ENCODE measurements around the gene ITGAV. TPM values are rescaled to one million over a fixed set of nuclear protein-coding genes. Genes with fewer than 3 reads are reported as not detected.

ITGAV gene
- total and polyA plus RNA-seq, 8 donors: 9.0 to 83.3 (median 29.4) TPM

DNA sequence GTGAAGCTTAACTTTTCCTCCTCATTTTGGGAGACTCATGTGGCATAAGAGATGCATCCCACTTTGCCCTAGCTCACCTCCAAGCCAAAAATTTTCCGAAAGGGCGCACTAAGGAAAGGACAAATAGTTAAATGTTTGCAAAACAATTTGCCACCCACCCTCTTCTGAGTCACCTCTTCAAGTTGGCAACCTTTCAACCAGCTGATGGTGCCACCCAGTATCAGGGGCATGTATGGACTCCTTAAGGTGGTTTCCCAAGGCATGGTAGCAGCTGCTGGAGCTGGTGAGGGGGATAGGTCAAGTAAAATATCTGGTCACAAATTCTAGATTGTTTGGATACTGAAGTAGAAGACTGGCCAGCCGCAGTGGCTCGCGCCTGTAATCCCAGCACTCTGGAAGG lies 17.2 kb upstream of the ITGAV start:
- no peak for FAIRE-seq
- no peak for DNase-seq
- 94 to 96% methylated on average over 5 of the region's 5 CpGs for WGBS, 2 donors

DNA sequence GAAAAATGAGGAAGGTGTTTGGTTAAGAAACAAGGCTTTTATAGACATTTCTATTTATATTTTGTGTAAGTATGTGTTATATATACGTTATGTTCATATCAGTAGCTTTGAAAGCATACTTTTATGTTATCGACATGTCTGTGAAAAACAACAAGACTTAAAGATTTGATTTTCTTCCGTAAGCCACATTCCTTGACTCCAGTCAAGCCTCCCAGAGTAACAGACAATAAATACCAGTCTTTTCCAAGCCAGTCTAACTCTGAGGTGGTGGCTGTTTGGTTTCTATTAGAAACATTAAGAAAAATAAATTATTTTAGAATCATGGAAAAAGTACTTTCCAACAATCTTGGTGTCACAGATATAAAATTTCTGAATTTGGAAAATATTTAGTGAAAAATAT lies 16.3 kb upstream of the ITGAV start:
- no peak overlapping the region for H3K4me3 ChIP-seq
- no peak for FAIRE-seq
- H3K36me3 ChIP-seq: no peaks in the 10 kb centered on the region
- no peak overlapping the region for H3K27ac ChIP-seq
- no peak for ATAC-seq
- WGBS, 2 donors: 94 to 96% methylated on average over 3 of the region's 3 CpGs
- H3K4me1 ChIP-seq: peaks cover 0 to 22% (median 0%) of the 10 kb centered on the region in 3 donors
- no peak for DNase-seq
- intact Hi-C loops (cut with DNase I): no loop called here
- H3K27me3 ChIP-seq: no peaks in the 10 kb centered on the region
- TF ChIP-seq, protein P1, sequence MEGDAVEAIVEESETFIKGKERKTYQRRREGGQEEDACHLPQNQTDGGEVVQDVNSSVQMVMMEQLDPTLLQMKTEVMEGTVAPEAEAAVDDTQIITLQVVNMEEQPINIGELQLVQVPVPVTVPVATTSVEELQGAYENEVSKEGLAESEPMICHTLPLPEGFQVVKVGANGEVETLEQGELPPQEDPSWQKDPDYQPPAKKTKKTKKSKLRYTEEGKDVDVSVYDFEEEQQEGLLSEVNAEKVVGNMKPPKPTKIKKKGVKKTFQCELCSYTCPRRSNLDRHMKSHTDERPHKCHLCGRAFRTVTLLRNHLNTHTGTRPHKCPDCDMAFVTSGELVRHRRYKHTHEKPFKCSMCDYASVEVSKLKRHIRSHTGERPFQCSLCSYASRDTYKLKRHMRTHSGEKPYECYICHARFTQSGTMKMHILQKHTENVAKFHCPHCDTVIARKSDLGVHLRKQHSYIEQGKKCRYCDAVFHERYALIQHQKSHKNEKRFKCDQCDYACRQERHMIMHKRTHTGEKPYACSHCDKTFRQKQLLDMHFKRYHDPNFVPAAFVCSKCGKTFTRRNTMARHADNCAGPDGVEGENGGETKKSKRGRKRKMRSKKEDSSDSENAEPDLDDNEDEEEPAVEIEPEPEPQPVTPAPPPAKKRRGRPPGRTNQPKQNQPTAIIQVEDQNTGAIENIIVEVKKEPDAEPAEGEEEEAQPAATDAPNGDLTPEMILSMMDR (IDR thresholded peaks at IDR 0.05): no peak
- H3K9me3 ChIP-seq: no peaks in the 10 kb centered on the region

More for the DNA sequence above, 17.2 kb upstream of the ITGAV start:
- Histone ChIP-seq H3K27me3 (no peaks in the 10 kb centered on the region), H3K4me1 (peaks cover 0 to 22% (median 0%) of the 10 kb centered on the region in 3 donors), H3K27ac (no peak overlapping the region), H3K4me3 (no peak overlapping the region), H3K9me3 (no peaks in the 10 kb centered on the region), H3K36me3 (no peaks in the 10 kb centered on the region)
- intact Hi-C loops (cut with DNase I): no loop called here
- TF ChIP-seq, protein P1 (IDR thresholded peaks at IDR 0.05): no peak
- ATAC-seq: no peak

DNA sequence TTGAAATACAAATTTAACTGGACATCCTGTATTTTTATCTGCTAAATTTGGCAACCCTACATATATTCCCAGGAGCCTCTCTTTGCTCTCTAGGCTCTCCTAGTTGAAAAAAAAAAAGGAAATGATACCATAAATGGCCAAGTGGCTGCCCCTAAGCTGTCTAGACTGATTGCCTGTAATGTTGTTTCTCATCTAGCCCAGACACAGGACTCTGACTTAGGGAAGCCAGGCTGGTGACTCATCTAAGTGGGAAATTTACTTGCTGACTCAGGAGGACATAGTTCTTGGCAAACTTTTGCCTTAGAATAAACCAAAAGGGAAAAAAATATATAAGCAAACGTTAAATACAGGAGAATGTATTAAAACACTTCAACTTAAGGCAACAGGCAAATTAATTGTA lies 14.6 kb upstream of the ITGAV start:
- intact Hi-C loops (cut with DNase I): no loop called here
- WGBS, 2 donors: 19 to 25% methylated on average over 1 of the region's 1 CpG
- H3K9me3 ChIP-seq: no peaks in the 10 kb centered on the region
- DNase-seq (peak in 3 of 6 donors; percentile 11 to 60 (median 35)), ATAC-seq (peak; percentile 74 to 97 (median 92)), FAIRE-seq (peak; percentile 61)
- H3K4me3 ChIP-seq: no peak overlapping the region
- no peaks in the 10 kb centered on the region for H3K36me3 ChIP-seq
- TF ChIP-seq, protein P1 (IDR thresholded peaks at IDR 0.05): no peak
- peak overlapping the region in 1 of 4 donors; percentile 38 for H3K27ac ChIP-seq
- H3K4me1 ChIP-seq: peaks cover 0 to 19% (median 0%) of the 10 kb centered on the region in 3 donors
- H3K27me3 ChIP-seq: no peaks in the 10 kb centered on the region

DNA sequence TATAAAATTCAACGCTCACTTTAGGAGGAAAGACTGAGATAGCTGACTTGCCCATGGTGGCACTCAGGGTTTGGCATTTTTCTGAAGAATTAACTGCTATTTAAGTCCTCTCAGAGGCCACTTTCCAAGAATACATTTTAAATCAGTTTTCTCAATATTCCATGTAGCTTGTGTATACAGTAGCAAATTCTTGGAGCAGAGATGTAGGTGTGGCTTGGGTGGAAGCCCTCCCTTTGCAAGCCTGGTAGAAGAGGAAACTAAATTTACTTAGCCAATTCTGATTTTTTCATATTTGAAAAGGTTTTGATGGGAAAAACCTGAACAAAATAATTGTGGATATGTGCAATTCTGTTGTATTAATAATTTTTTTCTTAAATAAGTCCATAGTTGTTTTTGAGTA lies 14.0 kb upstream of the ITGAV start:
- WGBS, 2 donors: 94 to 100% methylated on average over 1 of the region's 1 CpG
- FAIRE-seq (no peak), DNase-seq (no peak), ATAC-seq (peak in 1 of 4 donors; percentile 27)
- TF ChIP-seq, protein P1 (IDR thresholded peaks at IDR 0.05): no peak
- Histone ChIP-seq H3K36me3 (no peaks in the 10 kb centered on the region), H3K27me3 (no peaks in the 10 kb centered on the region), H3K27ac (peak overlapping the region in 1 of 4 donors; percentile 38), H3K4me3 (no peak overlapping the region), H3K9me3 (no peaks in the 10 kb centered on the region), H3K4me1 (peaks cover 0 to 16% (median 0%) of the 10 kb centered on the region in 3 donors)
- intact Hi-C loops (cut with DNase I): no loop called here

DNA sequence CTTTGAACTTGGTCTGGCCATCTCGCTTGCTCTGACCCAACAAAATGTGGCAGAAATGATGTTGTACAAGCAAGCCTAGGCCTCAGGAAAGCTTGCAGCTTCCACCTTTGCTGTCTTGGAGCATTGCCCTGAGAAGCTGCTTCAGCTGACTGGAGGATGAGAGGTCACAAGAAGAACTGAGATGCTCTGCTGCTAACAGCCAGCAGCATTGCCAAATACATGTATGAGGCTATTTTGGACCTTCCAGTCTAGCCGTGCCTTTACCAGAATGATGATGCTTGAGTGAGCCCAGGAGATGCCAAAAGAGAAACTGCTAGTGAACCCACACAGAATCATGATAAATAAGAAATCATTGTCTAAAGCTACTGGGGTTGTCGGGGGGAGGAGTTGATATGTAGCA lies 13.2 kb upstream of the ITGAV start:
- ATAC-seq (peak in 2 of 4 donors; percentile 15 to 21), DNase-seq (no peak), FAIRE-seq (no peak)
- intact Hi-C loops (cut with DNase I): no loop called here
- H3K9me3 ChIP-seq: no peaks in the 10 kb centered on the region
- no peaks in the 10 kb centered on the region for H3K27me3 ChIP-seq
- 83 to 84% methylated on average over 3 of the region's 3 CpGs for WGBS, 2 donors
- peaks cover 0 to 16% (median 0%) of the 10 kb centered on the region in 3 donors for H3K4me1 ChIP-seq
- no peak overlapping the region for H3K4me3 ChIP-seq
- no peaks in the 10 kb centered on the region for H3K36me3 ChIP-seq
- TF ChIP-seq, protein P1 (IDR thresholded peaks at IDR 0.05): no peak
- H3K27ac ChIP-seq: no peak overlapping the region

Data from pancreas (tissue), 10 donors.